Tibial artery (tissue), 4 donors: ENCODE measurements around the gene REXO1.

Experiments
- DNase-seq, 2 donors: peaks; one replicate each; pipeline ENCODE4 v3.0.0-alpha.2; 2019
- H3K27ac ChIP-seq, 2 donors: fragments of 200-600 bp; sonication (generic) in 1 of 2; 1 replicate in 1 of 2; 2 replicates in 1 of 2; pipeline ENCODE4 v1.5.1; 2018 to 2019; ENCODE audit warnings: mild to moderate bottlenecking in 1 of 2
- H3K27me3 ChIP-seq, 2 donors: fragments of 200-600 bp; sonication (generic) in 1 of 2; one replicate each; pipeline versions ENCODE4 v1.5.1 to v1.6.0; 2016 to 2019
- H3K36me3 ChIP-seq, 3 donors: fragments of 200-600 bp; sonication (generic) in 2 of 3; one replicate each; pipeline ENCODE4 v1.5.1; 2016 to 2019; ENCODE audit warnings: mild to moderate bottlenecking in 2 of 3
- H3K4me1 ChIP-seq, 4 donors: fragments of 200-600 bp; sonication (generic) in 2 of 4; 1 replicate in 3 of 4; 2 replicates in 1 of 4; pipeline ENCODE4 v1.5.1; 2016 to 2019
- H3K4me3 ChIP-seq, 2 donors: fragments of 200-600 bp; sonication (generic) in 1 of 2; 1 replicate in 1 of 2; 2 replicates in 1 of 2; pipeline ENCODE4 v1.5.1; 2018 to 2019; ENCODE audit warnings: mild to moderate bottlenecking in 2 of 2
- H3K9me3 ChIP-seq, 3 donors: fragments of 200-600 bp; sonication (generic) in 1 of 3; one replicate each; pipeline ENCODE4 v1.5.1; 2016 to 2019
- CTCF ChIP-seq, 2 experiments: fragments of 200-600 bp in 1 of 2; fragments of 450-650 bp in 1 of 2; IDR thresholded peaks; one replicate each; pipeline ENCODE4 v1.5.1; 2017 to 2019; ENCODE audit warnings: antibody characterized with exemption in 2 of 2, mild to moderate bottlenecking in 1 of 2, moderate library complexity in 1 of 2
- intact Hi-C: fragments of 100-400 bp; cut with DNase I; formaldehyde crosslinking; loops from one replicate; pipeline ENCODE4 v1.15.0; 2023; ENCODE audit warnings: low total_unique reads

The REXO1 gene

GRCh38 chr19:1794424-1795172 lies 53.7 kb downstream of the REXO1 start:
- Histone ChIP-seq H3K4me3 (no peak overlapping the region), H3K27ac (no peak overlapping the region), H3K9me3 (no peaks in the 10 kb centered on the region), H3K36me3 (no peaks in the 10 kb centered on the region), H3K27me3 (peaks cover 0 to 61% of the 10 kb centered on the region in 2 donors), H3K4me1 (peaks cover 0 to 11% (median 3%) of the 10 kb centered on the region in 4 donors)
- intact Hi-C loops: no loop called here
- no peak for DNase-seq
- TF ChIP-seq CTCF (IDR thresholded peaks at IDR 0.05): no peak

DNA sequence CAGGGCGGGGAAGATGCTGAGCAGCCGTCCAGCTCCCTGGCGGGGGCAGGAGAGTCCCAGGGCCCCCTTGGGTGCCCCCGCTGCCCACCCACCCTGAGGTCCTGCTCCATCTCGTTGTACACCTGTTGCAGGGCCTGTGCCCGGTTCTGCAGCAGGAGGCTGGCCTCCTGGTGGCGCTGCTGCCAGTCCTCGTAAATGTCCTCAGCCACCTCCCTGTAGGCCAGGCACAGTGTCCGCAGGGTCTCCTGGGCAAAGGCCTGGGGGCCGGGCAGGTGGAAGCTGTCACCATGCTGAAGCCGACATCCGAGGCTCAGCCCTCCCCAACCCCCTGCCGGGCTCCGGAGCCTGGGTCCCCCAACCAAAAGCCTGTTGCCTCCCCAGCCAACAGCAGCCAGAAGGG lies 56.4 kb downstream of the REXO1 start:
- no peak for DNase-seq
- Histone ChIP-seq H3K9me3 (no peaks in the 10 kb centered on the region), H3K27ac (no peak overlapping the region), H3K36me3 (no peaks in the 10 kb centered on the region), H3K27me3 (peaks cover 0 to 77% of the 10 kb centered on the region in 2 donors), H3K4me1 (peaks cover 0 to 23% (median 3%) of the 10 kb centered on the region in 4 donors), H3K4me3 (no peak overlapping the region)
- intact Hi-C loops: no loop called here
- no peak for TF ChIP-seq CTCF (IDR thresholded peaks at IDR 0.05)

- Histone ChIP-seq H3K36me3 (no peaks in the 10 kb centered on the region), H3K4me1 (peaks cover 0 to 14% (median 0%) of the 10 kb centered on the region in 4 donors), H3K27ac (no peak overlapping the region), H3K27me3 (peaks cover 0 to 68% of the 10 kb centered on the region in 2 donors), H3K9me3 (no peaks in the 10 kb centered on the region), H3K4me3 (no peak overlapping the region)
- TF ChIP-seq CTCF (IDR thresholded peaks at IDR 0.05): no peak
- intact Hi-C loops: no loop called here
- DNase-seq: no peak
Measured at GRCh38 chr19:1790054-1790792, 58.1 kb downstream of the REXO1 start.

- intact Hi-C loops: loop anchor here (5.0 kb wide), 1 partner anchor 38 kb away; no protein-coding TSS in a partner anchor
- Histone ChIP-seq H3K27me3 (peaks cover 0 to 74% of the 10 kb centered on the region in 2 donors), H3K4me1 (peaks cover 0 to 14% (median 0%) of the 10 kb centered on the region in 4 donors), H3K4me3 (no peak overlapping the region), H3K27ac (no peak overlapping the region), H3K9me3 (no peaks in the 10 kb centered on the region), H3K36me3 (no peaks in the 10 kb centered on the region)
- TF ChIP-seq CTCF (IDR thresholded peaks at IDR 0.05): no peak
- no peak for DNase-seq
Measured at GRCh38 chr19:1789261-1790041, 58.8 kb downstream of the REXO1 start.

GRCh38 chr19:1787116-1787515 lies 61.2 kb downstream of the REXO1 start:
- no peak for TF ChIP-seq CTCF (IDR thresholded peaks at IDR 0.05)
- peaks cover 0 to 81% of the 10 kb centered on the region in 2 donors for H3K27me3 ChIP-seq
- H3K4me1 ChIP-seq: peaks cover 0 to 14% (median 0%) of the 10 kb centered on the region in 4 donors
- intact Hi-C loops: loop anchor here (5.0 kb wide), 1 partner anchor 40 kb away; no protein-coding TSS in a partner anchor
- no peak for DNase-seq
- H3K27ac ChIP-seq: no peak overlapping the region
- H3K9me3 ChIP-seq: peaks cover 0 to 8% (median 7%) of the 10 kb centered on the region in 3 donors
- no peak overlapping the region for H3K4me3 ChIP-seq
- no peaks in the 10 kb centered on the region for H3K36me3 ChIP-seq
